Measurements from ENCODE around the gene RNF225. TPM values are rescaled to one million over a fixed set of nuclear protein-coding genes. Genes with fewer than 3 reads are reported as not detected.

The RNF225 gene
- total and polyA plus RNA-seq, 9 of the 15 experiments (the other 6 are each of a cell fraction or from before 2014, with no cell fraction given): 0.33 TPM; not detected in 8

GRCh38 chr19:58387338-58388174 is 7.9 kb upstream of the RNF225 start (continued):
- no peak for TF ChIP-seq DLX4 (CRISPR knock-in tag; IDR thresholded peaks at IDR 0.05)
- TF ChIP-seq GTF2A2 (tag; IDR thresholded peaks at IDR 0.05): 0 out of 2 replicates have a peak, but pooled peaks have one; percentile 71
- TF ChIP-seq PHB (CRISPR knock-in tag; IDR thresholded peaks at IDR 0.05): no peak
- peak; percentile 49 for TF ChIP-seq MEIS2 (IDR thresholded peaks at IDR 0.05; ENCODE audit: partially characterized antibody)
- TF ChIP-seq ZNF232 (CRISPR knock-in tag; IDR thresholded peaks at IDR 0.05): no peak

- DNase-seq (ENCODE audit: extremely low read depth in 1 of 4, low spot score in 3 of 4): no peak
- H3K9me1 ChIP-seq (ENCODE audit: control insufficient read depth, insufficient read depth, low read length): no peaks in the 10 kb centered on the region
- no TSS peak for BruUV-seq (replicated peaks)
- no peak for ATAC-seq
- peaks cover 25 to 38% of the 10 kb centered on the region in 2 experiments for H3K4me1 ChIP-seq (replicated peaks in 1 of 2; ENCODE audit: control insufficient read depth in 2 of 2, insufficient read depth in 2 of 2, low read length in 2 of 2)
- CTCF ChIA-PET (ENCODE audit: low intra/inter-chr PET ratio): no interaction called here
- H3K9me3 ChIP-seq (replicated peaks; ENCODE audit: control insufficient read depth, insufficient read depth, low read depth, low read length): no peaks in the 10 kb centered on the region
- H4K20me1 ChIP-seq (replicated peaks; ENCODE audit: control insufficient read depth, insufficient read depth, low read length): peaks cover 19% of the 10 kb centered on the region
- H3K27me3 ChIP-seq (ENCODE audit: control insufficient read depth in 2 of 2, insufficient read depth in 2 of 2, low read length in 2 of 2): no peaks in the 10 kb centered on the region
- FAIRE-seq: peak; percentile 23
- POLR2A ChIA-PET: interaction anchor here (0.6 to 2.0 kb wide), 7 partner anchors 9 to 58 kb away, joined by 3 to 8 read pairs (median 4); partner anchors contain the start of gene ZNF584
- peak overlapping the region; percentile 93; the same call in 2 of the 3 replicates for H3K27ac ChIP-seq (ENCODE audit: extremely low read depth, low read depth, low read length)
- peaks cover 55% of the 10 kb centered on the region for H3K36me3 ChIP-seq (ENCODE audit: control insufficient read depth, insufficient read depth, low read length)
- in situ Hi-C loops (cut with MboI): no loop called here
- H3K4me2 ChIP-seq (ENCODE audit: insufficient read depth, low read length): peak overlapping the region; percentile 100
- 19% methylated on average over 3 of the region's 3 CpGs for WGBS (ENCODE audit: insufficient coverage, low coverage, missing lambda C conversion rate)
- peak overlapping the region; percentile 92 for H3K4me3 ChIP-seq
- peaks cover 77% of the 10 kb centered on the region for H3K79me2 ChIP-seq (ENCODE audit: control insufficient read depth, insufficient read depth, low read length)
- intact Hi-C loops (cut with micrococcal nuclease): loop anchor here (5.0 kb wide), 1 partner anchor 206 kb away; the partner anchor contains the start of gene ZNF274
- no peak overlapping the region for H2AFZ ChIP-seq (ENCODE audit: low read depth, low read length)
- H3K9ac ChIP-seq (ENCODE audit: insufficient read depth in 1 of 2, low read depth in 2 of 2, low read length in 2 of 2): peak overlapping the region; percentile 98 to 99
- 0 out of 2 replicates have a peak, but pooled peaks have one; percentile 9 for TF ChIP-seq SREBF2 (CRISPR knock-in tag; IDR thresholded peaks at IDR 0.05)
- TF ChIP-seq ZBTB12 (CRISPR knock-in tag; IDR thresholded peaks at IDR 0.05): no peak
- no peak for TF ChIP-seq TGIF2 (CRISPR knock-in tag; IDR thresholded peaks at IDR 0.05)
- TF ChIP-seq SP1 (CRISPR knock-in tag; IDR thresholded peaks at IDR 0.05): peak; percentile 62; the same call in 1 of the 2 replicates
- no peak for TF ChIP-seq ZNF121 (CRISPR knock-in tag; conservative IDR thresholded peaks at IDR 0.05)
- no peak for TF ChIP-seq CUX1 (CRISPR knock-in tag; IDR thresholded peaks at IDR 0.05)
- peak; percentile 10; the same call in 1 of the 2 replicates for TF ChIP-seq RBFOX2 (IDR thresholded peaks at IDR 0.05; ENCODE audit: low read depth, low read length)
- no peak for TF ChIP-seq SRSF3 (IDR thresholded peaks at IDR 0.05; ENCODE audit: insufficient read depth, low read length)
These were observed 7.3 kb upstream of the RNF225 start for GRCh38 chr19:58388175-58388526.
